ENCODE results near the gene VWA3A.
"Not testable (repeated sequence)": the region's sequence is repeated elsewhere in the genome, so short reads cannot be mapped to it uniquely, and the experiment has no call there.

Gene VWA3A

DNA sequence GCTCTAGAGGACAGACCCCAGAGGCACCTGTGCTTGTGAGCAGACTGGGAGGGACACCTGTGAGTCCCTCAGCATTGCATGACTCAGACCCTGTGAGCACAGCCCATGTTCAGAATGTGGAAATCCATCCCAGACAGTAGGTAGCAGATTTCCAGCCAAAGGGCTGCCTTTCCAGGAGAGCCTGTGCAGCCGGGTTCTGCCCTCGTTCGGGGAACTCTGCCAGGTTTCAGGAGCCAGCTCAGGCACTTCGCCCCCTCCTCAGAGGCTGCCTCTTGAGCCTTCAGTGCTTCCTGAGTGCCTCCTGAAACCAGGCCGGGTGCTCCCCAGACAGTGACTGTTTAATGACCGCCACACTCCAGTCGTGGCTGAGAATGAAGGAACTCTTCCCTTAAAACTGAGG, 46.7 kb downstream of the VWA3A start:
- DNase-seq (ENCODE audit: low read depth in 2 of 2): no peak

DNA sequence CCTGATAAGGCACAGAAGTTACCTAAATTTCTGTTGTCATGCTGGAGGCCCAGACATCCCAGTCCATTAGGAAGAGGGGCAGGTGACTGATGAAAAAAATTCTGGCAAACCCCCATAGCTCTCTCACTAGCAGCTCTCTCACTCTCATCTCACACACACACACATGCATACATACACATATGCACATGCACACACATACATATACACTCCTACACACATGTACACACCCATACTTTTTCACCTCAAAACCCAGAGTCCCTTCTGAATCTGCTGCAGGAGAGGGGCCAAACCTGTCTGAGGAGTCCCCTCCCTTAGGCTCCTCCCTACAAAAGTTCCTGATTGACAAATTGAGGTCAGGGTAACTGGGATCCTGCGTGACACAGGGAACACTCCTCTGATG, 47.4 kb downstream of the VWA3A start:
- no peak for DNase-seq (ENCODE audit: low read depth in 2 of 2)

DNA sequence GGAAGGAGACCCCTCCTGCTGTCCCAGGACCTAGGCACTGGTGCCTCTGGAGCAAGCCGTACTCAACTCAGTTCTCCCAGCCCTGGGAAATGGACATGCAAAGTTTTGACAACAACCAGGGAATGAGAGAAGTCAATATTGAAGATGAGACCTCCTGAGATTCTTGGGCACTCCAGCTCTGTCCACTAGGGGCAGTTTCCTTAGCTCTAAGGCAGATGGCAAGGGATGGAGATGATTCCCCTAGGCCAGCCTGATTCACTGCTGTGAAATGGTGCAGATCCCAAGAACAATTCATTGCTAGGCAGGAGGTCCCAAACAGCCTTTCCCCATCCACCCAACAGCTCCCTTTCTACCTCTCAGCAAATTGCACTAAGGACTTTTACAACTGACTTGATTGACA, 49.4 kb downstream of the VWA3A start:
- DNase-seq (ENCODE audit: low read depth in 2 of 2): no peak

DNA sequence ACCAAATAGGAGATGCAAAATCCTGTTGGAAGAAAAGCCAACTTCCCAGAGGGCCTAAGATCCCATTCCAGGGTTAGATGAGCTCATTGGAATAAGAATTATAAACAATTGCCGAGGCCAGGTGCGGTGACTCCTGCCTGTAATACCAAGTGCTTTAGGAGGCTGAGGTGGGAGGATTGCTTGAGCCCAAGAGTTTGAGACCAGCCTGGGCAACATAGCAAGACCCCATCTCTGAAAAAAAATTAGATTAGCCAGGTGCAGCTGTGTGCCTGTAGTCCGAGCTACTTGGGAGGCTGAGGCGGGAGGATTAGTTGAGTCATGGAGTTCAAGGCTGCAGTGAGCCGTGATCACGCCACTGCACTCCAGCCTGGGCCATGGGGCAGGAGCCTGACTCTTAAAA, 52.2 kb downstream of the VWA3A start:
- DNase-seq (ENCODE audit: low read depth in 2 of 2): no peak

DNA sequence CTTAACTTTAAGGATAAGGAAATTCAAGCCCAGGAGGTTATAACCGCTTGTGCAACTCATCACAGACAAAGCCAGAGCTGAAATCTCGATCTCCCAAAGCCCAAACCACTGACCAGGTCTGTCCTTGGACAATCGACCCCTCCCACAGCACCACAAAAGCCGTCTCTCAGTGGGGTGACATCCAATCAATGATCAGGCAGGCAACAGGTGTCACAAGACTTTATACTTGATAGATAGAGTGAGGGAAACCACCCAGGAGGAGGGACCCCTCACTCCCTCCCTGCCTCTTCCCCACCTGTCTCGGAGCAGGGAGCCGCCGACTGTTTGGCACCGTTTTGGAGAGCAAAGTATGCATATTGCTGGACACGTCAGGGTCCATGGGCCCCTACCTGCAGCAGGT, 55.5 kb downstream of the VWA3A start:
- DNase-seq (ENCODE audit: low read depth in 2 of 2): no peak

DNA sequence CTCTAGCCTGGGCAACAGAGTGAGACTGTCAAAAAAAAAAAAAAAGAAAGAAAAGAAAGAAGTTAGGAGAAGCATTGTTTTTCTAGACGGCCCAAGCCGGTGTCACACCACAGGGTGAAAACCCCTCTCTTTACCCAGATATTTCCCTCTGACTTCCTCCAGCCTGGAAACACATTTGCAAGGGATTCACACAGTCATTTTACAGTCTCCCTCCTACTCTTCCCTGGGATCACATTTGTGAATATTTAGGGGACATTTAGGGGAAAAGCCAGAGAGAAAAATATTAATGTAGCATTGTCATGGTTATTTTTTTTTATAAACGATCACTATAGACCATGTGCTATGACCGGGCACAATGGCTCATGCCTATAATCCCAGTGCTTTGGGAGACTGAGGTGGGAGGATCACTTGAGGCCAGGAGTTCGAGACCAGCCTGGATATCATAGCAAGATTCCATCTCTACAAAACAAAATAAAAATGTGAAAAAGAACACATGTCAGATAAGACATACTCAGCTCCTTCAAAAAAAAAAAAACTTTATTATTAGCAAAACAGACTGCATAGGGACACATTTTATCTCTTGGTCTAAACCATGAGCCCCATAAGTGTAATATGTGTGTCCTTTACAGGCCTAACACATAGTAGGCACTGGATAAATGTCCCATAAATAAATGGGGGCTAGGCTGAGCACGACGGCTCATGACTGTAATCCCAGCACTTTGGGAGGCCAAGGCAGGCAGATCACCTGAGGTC, 59.1 kb downstream of the VWA3A start:
- DNase-seq (ENCODE audit: low read depth in 2 of 2): no peak

DNA sequence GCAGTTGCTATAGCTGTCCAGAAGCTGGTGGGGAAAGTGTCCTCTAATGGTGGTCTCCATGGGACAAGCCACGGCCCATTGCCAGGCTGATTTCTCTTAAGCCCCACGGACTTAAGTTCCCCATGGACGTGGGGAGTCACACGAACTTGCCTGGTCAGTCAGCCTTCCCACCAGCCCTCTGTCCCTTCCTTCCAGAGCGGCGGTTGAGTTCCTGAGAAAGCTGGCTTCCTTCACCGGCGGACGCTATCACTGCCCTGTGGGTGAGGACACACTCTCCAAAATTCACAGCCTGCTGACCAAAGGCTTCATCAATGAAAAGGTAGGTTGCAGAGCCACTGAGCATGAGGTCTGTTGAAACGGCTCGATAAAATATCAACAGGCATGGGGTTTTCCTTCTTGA, 60.0 kb downstream of the VWA3A start:
- DNase-seq (ENCODE audit: low read depth in 2 of 2): no peak

DNA sequence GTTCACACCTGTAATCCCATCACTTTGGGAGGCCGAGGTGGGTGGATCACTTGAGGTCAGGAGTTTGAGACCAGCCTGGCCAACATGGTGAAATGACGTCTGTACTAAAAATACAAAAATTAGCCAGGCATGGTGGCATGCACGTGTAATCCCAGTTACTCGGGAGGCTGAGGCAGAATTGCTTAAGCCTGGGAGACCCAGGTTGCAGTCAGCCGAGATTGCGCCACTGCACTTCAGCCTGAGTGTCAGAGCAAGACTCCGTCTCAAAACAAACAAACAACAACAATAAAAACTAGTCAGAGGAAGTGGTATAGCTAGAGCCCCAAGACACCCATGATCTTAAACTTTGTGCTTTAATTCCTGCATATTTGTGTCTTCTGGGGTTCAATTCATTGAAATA, 60.7 kb downstream of the VWA3A start:
- DNase-seq (ENCODE audit: low read depth in 2 of 2): not testable (repeated sequence)

DNA sequence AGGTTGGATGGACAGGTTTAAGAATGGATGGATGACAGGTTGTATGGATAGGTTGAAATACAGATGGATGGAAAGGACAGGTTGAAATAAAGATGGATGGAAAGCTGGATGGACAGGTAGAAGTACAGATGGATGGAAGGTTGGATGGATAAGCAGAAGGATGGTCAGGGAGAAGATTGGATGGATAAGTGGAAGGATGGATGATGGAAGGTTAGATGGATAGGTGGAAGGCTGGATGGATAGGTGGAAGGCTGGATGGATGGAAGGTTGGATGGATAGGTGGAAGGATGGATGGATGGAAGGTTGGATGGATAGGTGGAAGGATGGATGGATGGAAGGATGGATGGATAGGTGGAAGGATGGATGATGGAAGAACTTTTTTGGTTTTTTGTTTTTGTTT, 69.1 kb downstream of the VWA3A start:
- DNase-seq (ENCODE audit: low read depth in 2 of 2): no peak

DNA sequence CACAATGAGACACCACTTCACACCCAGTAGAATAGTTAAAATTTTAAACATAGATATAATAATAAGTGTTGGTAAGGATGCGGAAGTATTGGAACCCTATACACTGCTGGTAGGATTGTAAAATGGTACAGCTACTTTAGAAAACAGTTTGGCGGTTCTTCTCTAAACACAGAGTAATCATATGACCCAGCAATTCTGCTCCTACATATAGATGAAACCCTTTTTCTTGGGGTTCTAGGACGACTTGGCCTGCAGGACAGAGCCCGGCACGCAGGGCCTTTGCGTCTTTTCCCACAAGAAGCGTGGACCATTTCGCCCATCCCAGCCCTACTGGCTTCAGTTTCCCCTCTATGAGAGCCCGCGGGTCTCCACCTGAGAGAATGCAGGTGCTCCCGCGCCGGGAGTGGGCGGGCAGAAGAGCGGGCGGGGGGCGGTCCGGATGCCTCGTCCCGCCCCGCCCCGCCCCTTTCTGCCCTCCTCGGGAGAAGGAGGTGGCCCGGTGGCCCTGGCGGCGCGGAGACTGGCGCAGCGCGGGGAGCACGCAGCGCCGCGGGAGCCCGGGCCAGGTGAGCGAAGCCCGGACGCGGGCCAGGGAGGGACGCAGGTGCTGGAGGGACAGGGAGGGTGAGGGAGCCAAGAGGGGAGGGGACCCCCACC, 69.8 kb downstream of the VWA3A start, which contains the start of gene SDR42E2:
SDR42E2 (plus strand) TSS at position 508 of the 657 bp plus-strand sequence. CDS start 3,077 bp downstream, outside the sequence.
- peak in 1 of 2 donors; percentile 12 for DNase-seq (ENCODE audit: low read depth in 2 of 2)

DNA sequence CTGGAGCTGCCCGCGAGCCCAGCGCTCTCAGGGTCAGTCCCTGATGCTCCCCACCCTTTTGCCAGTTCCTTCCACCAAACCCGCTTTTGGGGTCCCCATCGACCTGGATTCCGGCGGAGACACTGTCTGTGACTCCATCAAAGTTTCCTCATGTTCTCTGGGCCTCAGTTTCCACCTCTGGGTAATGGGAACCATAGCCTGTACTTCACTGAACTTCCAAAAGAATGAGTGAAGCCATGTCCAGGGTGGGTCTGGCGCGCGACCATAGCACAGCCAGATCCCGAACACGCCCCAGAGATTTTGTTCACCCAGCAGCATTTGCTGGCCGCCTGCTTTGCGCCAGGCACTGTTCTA, 70.3 kb downstream of the VWA3A start:
- no peak for DNase-seq (ENCODE audit: low read depth in 2 of 2)

DNA sequence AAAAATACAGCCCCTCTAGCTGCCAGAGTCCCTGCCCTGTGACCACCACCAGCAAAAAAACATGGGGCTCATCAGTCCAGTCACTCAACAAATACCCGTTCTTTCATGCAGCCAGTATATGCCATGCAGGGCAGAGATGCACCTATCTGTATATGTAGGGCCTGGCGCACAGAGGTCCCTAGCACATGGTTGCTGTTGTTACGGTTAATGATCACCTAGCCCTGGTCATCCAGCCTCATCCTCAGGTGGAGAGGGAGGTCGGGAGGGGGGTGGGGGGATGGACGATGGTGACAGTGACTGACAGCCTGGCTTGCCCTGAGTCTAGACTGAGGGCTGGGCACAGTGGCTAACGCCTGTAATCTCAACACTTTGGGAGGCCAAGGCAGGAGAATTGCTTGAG, 71.5 kb downstream of the VWA3A start:
- no peak for DNase-seq (ENCODE audit: low read depth in 2 of 2)

DNA sequence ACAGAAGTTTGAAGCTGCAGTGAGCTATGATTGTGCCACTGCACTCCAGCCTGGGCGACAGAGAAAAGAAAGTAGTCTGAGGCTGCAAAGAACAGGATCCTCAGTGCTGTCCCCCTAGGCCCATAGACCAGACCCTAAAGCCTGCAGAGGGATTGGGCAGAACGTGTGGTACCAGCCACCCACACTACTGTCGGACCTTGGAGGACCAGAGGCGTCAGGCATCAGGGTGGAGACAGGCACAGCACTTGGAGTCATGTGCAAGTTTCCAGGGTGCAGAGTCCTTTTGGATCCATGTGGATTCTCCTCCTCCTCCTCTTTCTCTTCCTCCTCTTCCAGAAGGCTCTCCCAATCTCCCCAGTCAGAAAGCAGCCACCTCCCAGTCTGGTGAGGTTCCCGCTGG, 72.1 kb downstream of the VWA3A start:
- no peak for DNase-seq (ENCODE audit: low read depth in 2 of 2)

DNA sequence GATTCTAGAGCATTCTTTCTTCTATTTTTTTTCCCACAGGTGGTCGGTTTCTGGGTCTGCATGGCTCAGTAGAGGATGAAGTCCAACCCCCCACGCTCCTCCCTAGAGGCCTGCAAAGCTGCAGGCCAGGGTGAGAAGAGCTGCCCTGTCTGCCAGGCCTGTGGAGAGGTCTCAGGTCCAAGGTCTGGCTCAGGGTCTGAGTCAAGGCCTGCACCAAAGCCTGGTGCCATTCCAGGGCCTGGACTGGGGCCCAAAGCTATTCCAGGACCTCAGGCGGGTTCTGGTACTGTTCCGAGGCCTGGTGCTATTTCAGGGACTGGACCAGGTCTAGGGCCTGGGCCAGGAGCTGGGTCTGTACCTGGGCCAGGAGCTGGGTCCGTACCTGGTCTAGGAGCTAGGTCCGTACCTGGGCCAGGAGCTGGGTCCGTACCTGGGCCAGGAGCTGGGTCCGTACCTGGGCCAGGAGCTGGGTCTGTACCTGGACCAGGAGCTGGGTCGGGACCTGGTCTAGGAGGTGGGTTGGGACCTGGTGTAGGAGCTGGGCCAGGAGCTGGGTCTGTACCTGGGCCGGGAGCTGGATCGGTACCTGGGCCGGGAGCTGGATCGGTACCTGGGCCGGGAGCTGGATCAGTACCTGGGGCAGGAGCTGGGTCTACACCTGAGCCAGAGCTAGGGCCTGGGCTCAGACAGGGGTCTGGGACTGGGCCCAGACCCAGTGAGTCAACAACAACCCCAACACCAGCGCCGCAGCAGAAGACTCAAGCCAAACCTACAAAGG, 73.4 kb downstream of the VWA3A start:
- no peak for DNase-seq (ENCODE audit: low read depth in 2 of 2)

DNA sequence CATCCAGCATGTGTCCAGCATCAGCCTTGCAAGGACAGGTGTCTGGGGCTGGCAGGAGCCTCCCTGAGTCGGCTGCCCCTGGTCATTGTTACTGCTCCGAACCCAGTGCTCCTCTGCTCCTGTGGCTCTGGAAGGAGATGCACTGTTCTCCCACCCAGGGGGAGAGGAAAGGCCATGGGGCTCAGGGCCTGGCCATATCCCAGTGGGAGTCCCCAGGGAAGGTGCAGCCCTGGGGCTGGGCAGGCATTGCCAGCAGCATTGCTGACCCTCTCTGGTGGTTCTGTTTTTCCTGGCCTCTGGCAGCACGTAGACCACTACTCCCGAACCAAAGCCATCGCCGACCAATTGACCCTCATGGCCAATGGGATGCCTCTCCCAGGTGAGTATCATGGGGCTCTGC, 79.6 kb downstream of the VWA3A start:
- DNase-seq (ENCODE audit: low read depth in 2 of 2): no peak

DNA sequence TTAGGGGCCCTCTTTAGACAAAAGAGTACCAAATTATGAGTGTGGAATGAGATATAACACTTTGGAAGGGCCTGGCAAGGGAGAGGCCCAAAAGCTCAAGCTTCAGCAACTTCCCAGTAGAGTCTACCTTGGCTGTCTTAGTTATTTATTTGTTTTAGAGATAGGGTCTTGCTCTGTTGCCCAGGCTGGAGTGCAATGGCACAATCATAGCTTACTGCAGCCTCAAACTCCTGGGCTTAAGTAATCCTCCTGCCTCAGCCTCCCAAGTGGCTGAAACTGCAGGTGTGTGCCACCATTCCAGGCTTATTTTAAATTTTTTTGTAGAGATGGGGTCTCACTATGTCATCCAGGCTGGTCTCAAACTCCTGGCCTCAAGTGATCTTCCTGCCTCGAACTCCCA, 80.3 kb downstream of the VWA3A start:
- not testable (repeated sequence) for DNase-seq (ENCODE audit: low read depth in 2 of 2)

DNA sequence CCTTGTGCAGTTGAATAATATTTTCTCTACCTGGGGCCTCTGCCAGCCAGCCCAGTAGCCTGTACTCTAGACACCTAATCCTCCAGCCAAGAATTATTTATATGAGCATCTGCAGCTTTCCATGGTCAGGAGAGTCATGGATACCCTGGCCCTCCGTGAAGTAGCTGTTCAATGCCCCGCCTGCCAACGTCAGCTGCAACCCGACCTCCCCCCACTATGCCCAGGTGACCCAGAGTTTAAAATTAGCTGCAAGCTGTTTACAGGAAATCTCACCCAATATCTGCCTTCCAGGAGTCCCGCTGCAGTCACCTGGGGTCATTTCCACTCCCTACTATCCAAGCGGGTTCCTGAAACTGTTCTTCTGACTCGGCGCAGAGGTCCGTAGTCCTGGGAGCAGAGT, 82.3 kb downstream of the VWA3A start:
- no peak for DNase-seq (ENCODE audit: low read depth in 2 of 2)

DNA sequence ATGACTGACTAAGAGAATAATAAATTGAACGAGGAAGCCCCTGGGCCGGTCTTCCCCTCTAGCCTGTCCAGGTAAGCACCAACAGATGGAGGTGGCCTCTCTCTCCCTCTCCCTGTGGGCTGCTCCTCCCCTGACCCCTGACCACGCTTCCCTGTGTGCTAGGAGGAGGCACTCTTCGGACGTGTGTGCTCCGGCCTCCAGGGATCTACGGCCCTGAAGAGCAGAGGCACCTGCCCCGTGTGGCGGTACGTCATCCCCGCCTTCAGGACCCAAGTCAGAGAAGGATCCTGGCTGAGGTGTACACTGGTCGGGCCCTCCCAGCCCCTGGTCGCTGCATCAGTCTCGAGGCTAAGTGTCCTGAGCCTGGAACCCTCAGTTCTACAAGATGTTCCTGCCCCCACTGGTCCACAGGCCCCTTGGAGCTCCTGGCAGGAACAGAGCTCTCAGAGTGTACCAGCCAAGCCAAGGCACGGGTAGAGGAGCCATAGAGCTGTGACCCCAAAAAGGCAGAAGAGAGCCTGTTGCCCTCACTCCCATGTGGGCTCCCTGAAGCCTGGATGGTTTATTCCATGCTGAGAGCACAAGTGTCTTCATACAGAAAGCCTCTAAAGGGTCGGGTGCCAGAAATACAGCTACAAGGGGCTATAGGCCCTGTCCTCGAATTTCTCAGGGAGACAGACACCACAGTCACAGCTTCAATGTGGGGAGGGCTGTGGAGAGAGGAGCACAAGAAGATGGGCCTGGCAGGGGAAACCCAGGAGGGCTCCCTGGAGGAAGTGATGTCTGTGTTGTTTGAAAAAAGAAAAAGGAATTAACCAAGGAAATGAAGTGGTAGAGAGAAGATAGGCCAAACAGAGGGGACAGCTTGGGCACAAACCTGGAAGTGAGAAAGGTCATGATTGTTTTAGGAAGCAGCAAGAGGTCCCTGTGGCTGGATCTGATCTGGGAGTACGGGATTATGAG, 85.9 kb downstream of the VWA3A start:
- no peak for DNase-seq (ENCODE audit: low read depth in 2 of 2)

DNA sequence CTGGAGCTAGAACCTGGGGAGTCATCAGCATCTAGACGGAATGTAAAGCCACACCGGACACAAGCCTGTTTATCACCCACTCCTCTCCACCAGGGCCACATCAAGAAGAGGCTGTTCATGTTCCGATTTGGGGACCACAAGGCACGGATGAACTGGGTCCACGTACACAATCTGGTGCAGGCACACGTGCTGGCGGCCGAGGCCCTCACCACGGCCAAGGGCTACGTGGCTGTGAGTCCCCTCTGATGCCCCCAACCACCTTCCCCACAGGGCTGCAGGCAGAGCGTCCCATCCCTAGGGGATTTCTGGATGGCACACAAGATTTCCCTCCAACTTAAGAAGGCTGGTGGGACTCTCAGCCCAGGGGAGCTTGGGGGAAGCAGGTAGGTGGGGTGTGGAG, 89.1 kb downstream of the VWA3A start:
- no peak for DNase-seq (ENCODE audit: low read depth in 2 of 2)

DNA sequence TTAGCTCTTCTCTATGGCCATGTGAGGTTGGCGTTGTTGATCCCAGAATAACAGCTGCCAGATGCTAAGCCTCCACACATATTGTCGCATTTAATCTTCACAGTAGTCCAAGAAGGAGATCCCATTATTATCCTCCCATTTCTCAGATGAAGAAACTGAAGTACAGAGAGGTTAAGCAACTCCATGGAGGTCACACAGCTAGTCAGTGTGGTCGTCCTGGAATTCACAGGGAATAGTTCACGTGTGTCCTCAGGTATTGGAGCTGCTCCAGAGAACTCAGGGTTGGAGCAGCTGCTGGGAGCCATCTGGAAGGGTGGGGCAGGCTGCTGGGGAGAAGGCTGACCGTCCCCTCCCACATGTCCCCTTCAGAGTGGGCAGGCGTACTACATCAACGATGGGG, 89.5 kb downstream of the VWA3A start:
- DNase-seq (ENCODE audit: low read depth in 2 of 2): no peak

DNA sequence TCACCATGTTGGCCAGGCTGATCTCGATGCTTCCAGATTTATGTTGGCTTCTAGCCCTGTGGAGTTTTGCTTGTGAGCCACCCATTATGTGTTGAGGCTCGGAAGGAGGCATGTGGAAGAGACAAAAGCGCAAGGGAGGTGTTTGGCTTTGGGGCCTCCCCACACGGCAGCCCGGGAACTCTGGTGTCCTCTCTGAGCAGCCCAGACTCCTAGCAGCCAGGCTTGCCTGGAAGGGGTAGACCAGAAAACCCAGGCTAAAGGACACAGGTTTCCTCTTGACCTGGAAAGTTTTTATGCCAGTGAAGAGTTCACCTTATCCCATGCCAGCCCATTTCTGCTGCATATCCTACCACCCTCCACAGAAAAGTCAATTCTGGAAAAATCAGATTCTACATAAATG, 91.0 kb downstream of the VWA3A start:
- DNase-seq (ENCODE audit: low read depth in 2 of 2): no peak

All from stimulated activated CD4-positive, alpha-beta T cell treated with anti-CD3 and anti-CD28 coated beads, Interleukin-15, amount 100 ng/mL, for 48 hours (primary cell).